ENCODE measurements around the gene HOXB9. TPM values are rescaled to one million over a fixed set of nuclear protein-coding genes. Genes with fewer than 3 reads are reported as not detected.
A peak's percentile ranks its signal among the peaks of the same experiment; 100 is the strongest.

The HOXB9 gene
- total RNA-seq, 1 experiment from 2014 or later: 0.24 TPM

GRCh38 chr17:48598736-48599135 lies 27.4 kb downstream of the HOXB9 start:
- Mint-ChIP-seq H3K27me3 (ENCODE audit: low read depth) (peaks cover 100% of the 10 kb centered on the region; the same call in 1 of the 2 replicates), H3K9me3 (no peaks in the 10 kb centered on the region), H3K36me3 (peaks cover 2% of the 10 kb centered on the region; the same call in 1 of the 2 replicates), H3K4me3 (no peak overlapping the region), H3K27ac (no peak overlapping the region), H3K4me1 (peaks cover 41% of the 10 kb centered on the region)
- ChIA-PET CTCF (interaction anchor here (1.5 kb wide), 1 partner anchor 14 kb away, joined by 5 read pairs; no protein-coding TSS in a partner anchor), POLR2A (interaction anchor here (0.8 kb wide), 1 partner anchor 63 kb away, joined by 5 read pairs; no protein-coding TSS in a partner anchor)
- no peak for ATAC-seq
- TF ChIP-seq HMGA2 (CRISPR knock-in tag; IDR thresholded peaks at IDR 0.05): no peak
- no peak for TF ChIP-seq ZNF317 (CRISPR knock-in tag; IDR thresholded peaks at IDR 0.05; ENCODE audit: borderline replicate concordance, low read depth)
- TF ChIP-seq CTCF (IDR thresholded peaks at IDR 0.05): no peak
- TF ChIP-seq ZNF263 (CRISPR knock-in tag; IDR thresholded peaks at IDR 0.05; ENCODE audit: low read depth): no peak
- TF ChIP-seq FOXP1 (CRISPR knock-in tag; IDR thresholded peaks at IDR 0.05; ENCODE audit: borderline replicate concordance): no peak
- no peak for TF ChIP-seq SP1 (CRISPR knock-in tag; conservative IDR thresholded peaks at IDR 0.05)
- TF ChIP-seq MLX (CRISPR knock-in tag; IDR thresholded peaks at IDR 0.05): no peak
- DNase-seq (ENCODE audit: low spot score): no peak

GRCh38 chr17:48597778-48598631 lies 28.2 kb downstream of the HOXB9 start:
- H3K27ac Mint-ChIP-seq: no peak overlapping the region
- H3K4me3 Mint-ChIP-seq: peak overlapping the region; percentile 38
- ATAC-seq (peak; percentile 12), DNase-seq (ENCODE audit: low spot score) (no peak)
- H3K27me3 Mint-ChIP-seq (ENCODE audit: low read depth): peaks cover 100% of the 10 kb centered on the region; the same call in 1 of the 2 replicates
- TF ChIP-seq STAT6 (CRISPR knock-in tag; conservative IDR thresholded peaks at IDR 0.05; ENCODE audit: low read depth): no peak
- 0 out of 2 replicates have a peak, but pooled peaks have one; percentile 34 for TF ChIP-seq KAT7 (CRISPR knock-in tag; IDR thresholded peaks at IDR 0.05; ENCODE audit: borderline replicate concordance)
- peak; percentile 23; the same call in 1 of the 2 replicates for TF ChIP-seq ZNF121 (CRISPR knock-in tag; IDR thresholded peaks at IDR 0.05)
- POLR2A ChIA-PET: interaction anchor here (0.8 kb wide), 1 partner anchor 63 kb away, joined by 5 read pairs; no protein-coding TSS in a partner anchor
- H3K4me1 Mint-ChIP-seq: peaks cover 44% of the 10 kb centered on the region
- no peaks in the 10 kb centered on the region for H3K9me3 Mint-ChIP-seq
- H3K36me3 Mint-ChIP-seq: peaks cover 2% of the 10 kb centered on the region; the same call in 1 of the 2 replicates
- CTCF ChIA-PET: interaction anchor here (1.5 kb wide), 1 partner anchor 15 kb away, joined by 5 read pairs; no protein-coding TSS in a partner anchor

GRCh38 chr17:48597528-48597777 lies 28.7 kb downstream of the HOXB9 start:
- Mint-ChIP-seq H3K4me3 (peak overlapping the region; percentile 38), H3K9me3 (no peaks in the 10 kb centered on the region), H3K4me1 (peaks cover 49% of the 10 kb centered on the region), H3K36me3 (peaks cover 2% of the 10 kb centered on the region; the same call in 1 of the 2 replicates), H3K27me3 (ENCODE audit: low read depth) (peaks cover 100% of the 10 kb centered on the region; the same call in 1 of the 2 replicates), H3K27ac (no peak overlapping the region)
- no peak for DNase-seq (ENCODE audit: low spot score)
- ChIA-PET POLR2A (no interaction called here), CTCF (interaction anchor here (1.5 to 1.6 kb wide), 2 partner anchors 16 to 39 kb away, joined by 3 to 5 read pairs; no protein-coding TSS in a partner anchor)
- ATAC-seq: no peak
- TF ChIP-seq FOXJ3 (CRISPR knock-in tag; IDR thresholded peaks at IDR 0.05; ENCODE audit: borderline replicate concordance): no peak
- TF ChIP-seq USF2 (CRISPR knock-in tag; IDR thresholded peaks at IDR 0.05): no peak

All from WTC11 (cell line).